HUES64 (cell line): ENCODE measurements around the gene ZCCHC10. TPM values are rescaled to one million over a fixed set of nuclear protein-coding genes. Genes with fewer than 3 reads are reported as not detected.

Source experiments
- H3K27ac ChIP-seq: 2 replicates; pipeline ENCODE4 v1.7.0; 2013; ENCODE audit warnings: low read depth, low read length, inconsistent platforms
- H3K27me3 ChIP-seq: 2 replicates; pipeline ENCODE4 v1.6.1; 2013; ENCODE audit warnings: mild to moderate bottlenecking, low read length; ENCODE audit not compliant: insufficient read depth
- H3K36me3 ChIP-seq: 2 replicates; pipeline ENCODE4 v1.6.1; 2013; ENCODE audit warnings: mild to moderate bottlenecking, low read length; ENCODE audit not compliant: insufficient read depth
- H3K4me1 ChIP-seq: 2 replicates; pipeline ENCODE4 v1.6.1; 2013; ENCODE audit warnings: mild to moderate bottlenecking, low read length, moderate library complexity; ENCODE audit not compliant: insufficient read depth
- H3K4me3 ChIP-seq: 2 replicates; pipeline ENCODE4 v1.5.1; 2013; ENCODE audit warnings: mild to moderate bottlenecking, low read length, moderate library complexity
- H3K9ac ChIP-seq: 2 replicates; pipeline ENCODE4 v1.6.1; 2013; ENCODE audit warnings: mild to moderate bottlenecking, low read depth, low read length
- H3K9me3 ChIP-seq: 2 replicates; pipeline ENCODE4 v1.6.1; 2013; ENCODE audit warnings: low read depth, low read length; ENCODE audit not compliant: insufficient read depth
- WGBS: fragments of 150-250, 120-280 bp; methylation state at CpG from one replicate; pipeline ENCODE4 v1.1.7; 2013; ENCODE audit warnings: missing lambda C conversion rate; 5-methylcytosine and 5-hydroxymethylcytosine counted together
- polyA plus RNA-seq, 2 experiments: library from polyadenylated mRNA; stranded (reverse); fragments of 50-300 nt; gene quantifications; one replicate each; pipeline ENCODE4 v1.2.3, GENCODE V29; 2013

ZCCHC10 gene
- 29.4 TPM for polyA plus RNA-seq (2013, experiment 1 of 2)
- polyA plus RNA-seq (2013, experiment 2 of 2): 29.2 TPM

- H3K27me3 ChIP-seq: no peaks in the 10 kb centered on the region
- H3K9me3 ChIP-seq: no peaks in the 10 kb centered on the region
- H3K4me3 ChIP-seq: peak within 1 kb of the TSS; percentile 99
- peaks cover 6% of the 10 kb centered on the region; the same call in 1 of the 2 replicates for H3K36me3 ChIP-seq
- WGBS: 1% methylated on average over 53 of the region's 53 CpGs
- peak within 1 kb of the TSS; percentile 95 for H3K9ac ChIP-seq
- peak within 1 kb of the TSS; percentile 91 for H3K27ac ChIP-seq
- H3K4me1 ChIP-seq: peaks cover 3% of the 10 kb centered on the region; the same call in 1 of the 2 replicates
Observed at GRCh38 chr5:133025804-133026663, at the start of gene ZCCHC10. TSS of gene ZCCHC10 (minus strand) at chr5:133026549. CDS start at chr5:133026537, 12 bp downstream.

- Histone ChIP-seq H3K27me3 (no peaks in the 10 kb centered on the region), H3K9ac (no peak overlapping the region), H3K4me1 (peaks cover 13% of the 10 kb centered on the region), H3K4me3 (no peak overlapping the region), H3K27ac (no peak overlapping the region), H3K9me3 (no peaks in the 10 kb centered on the region), H3K36me3 (peaks cover 95% of the 10 kb centered on the region)
- WGBS: 86% methylated on average over 6 of the region's 7 CpGs
Observed at GRCh38 chr5:133075572-133076536, 49.5 kb upstream of the ZCCHC10 start.

GRCh38 chr5:133072021-133072420 lies 45.7 kb upstream of the ZCCHC10 start:
- Histone ChIP-seq H3K9me3 (no peaks in the 10 kb centered on the region), H3K27ac (peak overlapping the region; percentile 14; the same call in 1 of the 2 replicates), H3K9ac (no peak overlapping the region), H3K36me3 (peaks cover 99% of the 10 kb centered on the region), H3K27me3 (no peaks in the 10 kb centered on the region), H3K4me1 (peaks cover 8% of the 10 kb centered on the region), H3K4me3 (no peak overlapping the region)
- 91% methylated on average over 4 of the region's 4 CpGs for WGBS

- 92% methylated on average over 2 of the region's 2 CpGs for WGBS
- Histone ChIP-seq H3K4me3 (no peak overlapping the region), H3K36me3 (peaks cover 68% of the 10 kb centered on the region), H3K4me1 (no peaks in the 10 kb centered on the region), H3K27me3 (no peaks in the 10 kb centered on the region), H3K9ac (no peak overlapping the region), H3K9me3 (no peaks in the 10 kb centered on the region), H3K27ac (no peak overlapping the region)
Observed at GRCh38 chr5:133066045-133066444, 39.7 kb upstream of the ZCCHC10 start.

- 57% methylated on average over 1 of the region's 1 CpG for WGBS
- no peaks in the 10 kb centered on the region for H3K4me1 ChIP-seq
Observed at GRCh38 chr5:133065471-133065870, 39.1 kb upstream of the ZCCHC10 start.

GRCh38 chr5:133063965-133064364 lies 37.6 kb upstream of the ZCCHC10 start:
- no peak overlapping the region for H3K27ac ChIP-seq
- no peak overlapping the region for H3K9ac ChIP-seq
- no peaks in the 10 kb centered on the region for H3K27me3 ChIP-seq
- peaks cover 47% of the 10 kb centered on the region for H3K36me3 ChIP-seq
- H3K4me1 ChIP-seq: no peaks in the 10 kb centered on the region
- H3K9me3 ChIP-seq: no peaks in the 10 kb centered on the region
- H3K4me3 ChIP-seq: no peak overlapping the region
- WGBS: 80% methylated on average over 10 of the region's 10 CpGs

More at GRCh38 chr5:133065471-133065870, 39.1 kb upstream of the ZCCHC10 start:
- H3K36me3 ChIP-seq: peaks cover 62% of the 10 kb centered on the region
- H3K27ac ChIP-seq: no peak overlapping the region
- H3K27me3 ChIP-seq: no peaks in the 10 kb centered on the region
- H3K9ac ChIP-seq: no peak overlapping the region
- H3K9me3 ChIP-seq: no peaks in the 10 kb centered on the region
- no peak overlapping the region for H3K4me3 ChIP-seq

- Histone ChIP-seq H3K27me3 (no peaks in the 10 kb centered on the region), H3K27ac (no peak overlapping the region), H3K4me3 (no peak overlapping the region), H3K9me3 (no peaks in the 10 kb centered on the region), H3K4me1 (peaks cover 5% of the 10 kb centered on the region), H3K36me3 (peaks cover 30% of the 10 kb centered on the region), H3K9ac (no peak overlapping the region)
- 88% methylated on average over 1 of the region's 1 CpG for WGBS
Observed at GRCh38 chr5:133062276-133062675, 35.9 kb upstream of the ZCCHC10 start.

GRCh38 chr5:133059621-133060020 lies 33.3 kb upstream of the ZCCHC10 start:
- Histone ChIP-seq H3K27ac (no peak overlapping the region), H3K9ac (no peak overlapping the region), H3K27me3 (no peaks in the 10 kb centered on the region), H3K4me3 (no peak overlapping the region), H3K36me3 (peaks cover 11% of the 10 kb centered on the region), H3K4me1 (peaks cover 10% of the 10 kb centered on the region), H3K9me3 (no peaks in the 10 kb centered on the region)
- WGBS: 100% methylated on average over 3 of the region's 3 CpGs

- peaks cover 10% of the 10 kb centered on the region for H3K36me3 ChIP-seq
- H3K9ac ChIP-seq: no peak overlapping the region
- WGBS: 95% methylated on average over 1 of the region's 1 CpG
- no peaks in the 10 kb centered on the region for H3K27me3 ChIP-seq
- H3K4me3 ChIP-seq: no peak overlapping the region
- peaks cover 13% of the 10 kb centered on the region for H3K4me1 ChIP-seq
- no peak overlapping the region for H3K27ac ChIP-seq
- no peaks in the 10 kb centered on the region for H3K9me3 ChIP-seq
Observed at GRCh38 chr5:133056891-133057290, 30.5 kb upstream of the ZCCHC10 start.

GRCh38 chr5:133054697-133055471 lies 28.5 kb upstream of the ZCCHC10 start:
- H3K9ac ChIP-seq: no peak overlapping the region
- 95% methylated on average over 7 of the region's 7 CpGs for WGBS
- H3K4me1 ChIP-seq: peaks cover 24% of the 10 kb centered on the region
- no peaks in the 10 kb centered on the region for H3K27me3 ChIP-seq
- H3K4me3 ChIP-seq: peak overlapping the region; percentile 9; the same call in 1 of the 2 replicates
- H3K27ac ChIP-seq: no peak overlapping the region
- H3K36me3 ChIP-seq: peaks cover 10% of the 10 kb centered on the region
- no peaks in the 10 kb centered on the region for H3K9me3 ChIP-seq
